ENCODE results near the gene CST4. TPM values are rescaled to one million over a fixed set of nuclear protein-coding genes. Genes with fewer than 3 reads are reported as not detected.

CST4 gene
- total RNA-seq, 1 donor from 2014 or later = not detected

GRCh38 chr20:23654717-23655116 lies 34.1 kb downstream of the CST4 start:
- H3K27ac Mint-ChIP-seq = no peak overlapping the region
- no peak overlapping the region for H3K4me3 Mint-ChIP-seq
- H3K9me3 Mint-ChIP-seq = no peaks in the 10 kb centered on the region
- no peaks in the 10 kb centered on the region for H3K4me1 Mint-ChIP-seq (ENCODE audit: low read depth)
- intact Hi-C loops (cut with micrococcal nuclease) = no loop called here
- H3K27me3 Mint-ChIP-seq (ENCODE audit: insufficient read depth) = peaks cover 4% of the 10 kb centered on the region
- no peaks in the 10 kb centered on the region for H3K36me3 Mint-ChIP-seq (ENCODE audit: low read depth)
- no peak for DNase-seq (ENCODE audit: low spot score)

GRCh38 chr20:23654000-23654399 lies 34.8 kb downstream of the CST4 start:
- Mint-ChIP-seq H3K4me3 (no peak overlapping the region), H3K4me1 (ENCODE audit: low read depth) (no peaks in the 10 kb centered on the region), H3K9me3 (no peaks in the 10 kb centered on the region), H3K27ac (no peak overlapping the region), H3K36me3 (ENCODE audit: low read depth) (no peaks in the 10 kb centered on the region), H3K27me3 (ENCODE audit: insufficient read depth) (peaks cover 4% of the 10 kb centered on the region)
- DNase-seq (ENCODE audit: low spot score) = no peak
- intact Hi-C loops (cut with micrococcal nuclease) = no loop called here

GRCh38 chr20:23653400-23653938 lies 35.4 kb downstream of the CST4 start:
- intact Hi-C loops (cut with micrococcal nuclease) = no loop called here
- H3K9me3 Mint-ChIP-seq = no peaks in the 10 kb centered on the region
- H3K27ac Mint-ChIP-seq = no peak overlapping the region
- no peak for DNase-seq (ENCODE audit: low spot score)
- H3K4me3 Mint-ChIP-seq = no peak overlapping the region
- peaks cover 4% of the 10 kb centered on the region for H3K27me3 Mint-ChIP-seq (ENCODE audit: insufficient read depth)
- no peaks in the 10 kb centered on the region for H3K4me1 Mint-ChIP-seq (ENCODE audit: low read depth)
- no peaks in the 10 kb centered on the region for H3K36me3 Mint-ChIP-seq (ENCODE audit: low read depth)

- Mint-ChIP-seq H3K27me3 (ENCODE audit: insufficient read depth) (peaks cover 4% of the 10 kb centered on the region), H3K4me3 (no peak overlapping the region), H3K9me3 (no peaks in the 10 kb centered on the region), H3K27ac (no peak overlapping the region), H3K36me3 (ENCODE audit: low read depth) (no peaks in the 10 kb centered on the region), H3K4me1 (ENCODE audit: low read depth) (no peaks in the 10 kb centered on the region)
- no peak for DNase-seq (ENCODE audit: low spot score)
- intact Hi-C loops (cut with micrococcal nuclease) = no loop called here
These were observed 35.9 kb downstream of the CST4 start for GRCh38 chr20:23652926-23653325.

- DNase-seq (ENCODE audit: low spot score) = no peak
- H3K9me3 Mint-ChIP-seq = no peaks in the 10 kb centered on the region
- H3K4me1 Mint-ChIP-seq (ENCODE audit: low read depth) = no peaks in the 10 kb centered on the region
- no peak overlapping the region for H3K27ac Mint-ChIP-seq
- no peaks in the 10 kb centered on the region for H3K36me3 Mint-ChIP-seq (ENCODE audit: low read depth)
- peaks cover 4% of the 10 kb centered on the region for H3K27me3 Mint-ChIP-seq (ENCODE audit: insufficient read depth)
- no peak overlapping the region for H3K4me3 Mint-ChIP-seq
- intact Hi-C loops (cut with micrococcal nuclease) = no loop called here
These were observed 36.5 kb downstream of the CST4 start for GRCh38 chr20:23652371-23652770.

GRCh38 chr20:23651117-23651516 lies 37.7 kb downstream of the CST4 start:
- DNase-seq (ENCODE audit: low spot score) = no peak
- Mint-ChIP-seq H3K9me3 (no peaks in the 10 kb centered on the region), H3K4me1 (ENCODE audit: low read depth) (no peaks in the 10 kb centered on the region), H3K4me3 (no peak overlapping the region), H3K27me3 (ENCODE audit: insufficient read depth) (peaks cover 4% of the 10 kb centered on the region), H3K27ac (no peak overlapping the region), H3K36me3 (ENCODE audit: low read depth) (no peaks in the 10 kb centered on the region)
- intact Hi-C loops (cut with micrococcal nuclease) = no loop called here

- H3K4me1 Mint-ChIP-seq (ENCODE audit: low read depth) = no peaks in the 10 kb centered on the region
- no peaks in the 10 kb centered on the region for H3K9me3 Mint-ChIP-seq
- intact Hi-C loops (cut with micrococcal nuclease) = no loop called here
- peaks cover 4% of the 10 kb centered on the region for H3K27me3 Mint-ChIP-seq (ENCODE audit: insufficient read depth)
- H3K4me3 Mint-ChIP-seq = no peak overlapping the region
- H3K27ac Mint-ChIP-seq = no peak overlapping the region
- no peaks in the 10 kb centered on the region for H3K36me3 Mint-ChIP-seq (ENCODE audit: low read depth)
- no peak for DNase-seq (ENCODE audit: low spot score)
These were observed 38.9 kb downstream of the CST4 start for GRCh38 chr20:23649830-23650417.

- no peak overlapping the region for H3K27ac Mint-ChIP-seq
- H3K9me3 Mint-ChIP-seq = no peaks in the 10 kb centered on the region
- H3K4me1 Mint-ChIP-seq (ENCODE audit: low read depth) = no peaks in the 10 kb centered on the region
- H3K27me3 Mint-ChIP-seq (ENCODE audit: insufficient read depth) = peaks cover 2% of the 10 kb centered on the region
- DNase-seq (ENCODE audit: low spot score) = no peak
- H3K4me3 Mint-ChIP-seq = no peak overlapping the region
- intact Hi-C loops (cut with micrococcal nuclease) = no loop called here
- no peaks in the 10 kb centered on the region for H3K36me3 Mint-ChIP-seq (ENCODE audit: low read depth)
These were observed 39.6 kb downstream of the CST4 start for GRCh38 chr20:23649242-23649641.

GRCh38 chr20:23647346-23647745 lies 41.5 kb downstream of the CST4 start:
- DNase-seq (ENCODE audit: low spot score) = no peak

GRCh38 chr20:23646106-23646873 lies 42.5 kb downstream of the CST4 start:
- Mint-ChIP-seq H3K36me3 (ENCODE audit: low read depth) (no peaks in the 10 kb centered on the region), H3K27me3 (ENCODE audit: insufficient read depth) (peaks cover 2% of the 10 kb centered on the region), H3K4me3 (no peak overlapping the region), H3K9me3 (no peaks in the 10 kb centered on the region), H3K4me1 (ENCODE audit: low read depth) (no peaks in the 10 kb centered on the region), H3K27ac (no peak overlapping the region)
- no peak for DNase-seq (ENCODE audit: low spot score)
- intact Hi-C loops (cut with micrococcal nuclease) = no loop called here

More at GRCh38 chr20:23647346-23647745, 41.5 kb downstream of the CST4 start:
- Mint-ChIP-seq H3K9me3 (no peaks in the 10 kb centered on the region), H3K27me3 (ENCODE audit: insufficient read depth) (peaks cover 2% of the 10 kb centered on the region), H3K4me1 (ENCODE audit: low read depth) (no peaks in the 10 kb centered on the region), H3K36me3 (ENCODE audit: low read depth) (no peaks in the 10 kb centered on the region), H3K27ac (no peak overlapping the region), H3K4me3 (no peak overlapping the region)
- intact Hi-C loops (cut with micrococcal nuclease) = no loop called here

- Mint-ChIP-seq H3K36me3 (ENCODE audit: low read depth) (no peaks in the 10 kb centered on the region), H3K27me3 (ENCODE audit: insufficient read depth) (peaks cover 2% of the 10 kb centered on the region), H3K4me3 (no peak overlapping the region), H3K9me3 (no peaks in the 10 kb centered on the region), H3K27ac (no peak overlapping the region), H3K4me1 (ENCODE audit: low read depth) (no peaks in the 10 kb centered on the region)
- intact Hi-C loops (cut with micrococcal nuclease) = no loop called here
- no peak for DNase-seq (ENCODE audit: low spot score)
These were observed 43.3 kb downstream of the CST4 start for GRCh38 chr20:23645575-23645974.

- H3K27me3 Mint-ChIP-seq (ENCODE audit: insufficient read depth) = peaks cover 2% of the 10 kb centered on the region
- H3K4me1 Mint-ChIP-seq (ENCODE audit: low read depth) = no peaks in the 10 kb centered on the region
- no peak for DNase-seq (ENCODE audit: low spot score)
- intact Hi-C loops (cut with micrococcal nuclease) = no loop called here
- H3K4me3 Mint-ChIP-seq = no peak overlapping the region
- H3K27ac Mint-ChIP-seq = no peak overlapping the region
- no peaks in the 10 kb centered on the region for H3K36me3 Mint-ChIP-seq (ENCODE audit: low read depth)
- H3K9me3 Mint-ChIP-seq = no peaks in the 10 kb centered on the region
These were observed 44.7 kb downstream of the CST4 start for GRCh38 chr20:23644164-23644563.

GRCh38 chr20:23643659-23644058 lies 45.2 kb downstream of the CST4 start:
- no peaks in the 10 kb centered on the region for H3K36me3 Mint-ChIP-seq (ENCODE audit: low read depth)
- H3K27ac Mint-ChIP-seq = no peak overlapping the region
- no peaks in the 10 kb centered on the region for H3K9me3 Mint-ChIP-seq
- DNase-seq (ENCODE audit: low spot score) = no peak
- peaks cover 6% of the 10 kb centered on the region for H3K27me3 Mint-ChIP-seq (ENCODE audit: insufficient read depth)
- intact Hi-C loops (cut with micrococcal nuclease) = no loop called here
- H3K4me3 Mint-ChIP-seq = no peak overlapping the region
- no peaks in the 10 kb centered on the region for H3K4me1 Mint-ChIP-seq (ENCODE audit: low read depth)

Measured in activated T-helper 1 cell treated with anti-CD3 and anti-CD28 coated beads, Interleukin-12 subunit alpha, Interleukin-12 subunit beta, Interleukin-2, Interleukin-4 antibody, amounts not matched to agents 30 ng/mL and 10 ng/mL and 1 ng/mL, durations not matched to agents 14 hours and 24 hours and 36 hours (primary cell).